GM18868 (cell line): ENCODE results near the gene TNNC2.

Experiments
- ATAC-seq: cut with Tn5 transposase; IDR thresholded peaks from one replicate; pipeline ENCODE4 v1.9.1; 2021; ENCODE audit warnings: mild to moderate bottlenecking, moderate library complexity; ENCODE audit not compliant: unreplicated experiment

Gene TNNC2

DNA sequence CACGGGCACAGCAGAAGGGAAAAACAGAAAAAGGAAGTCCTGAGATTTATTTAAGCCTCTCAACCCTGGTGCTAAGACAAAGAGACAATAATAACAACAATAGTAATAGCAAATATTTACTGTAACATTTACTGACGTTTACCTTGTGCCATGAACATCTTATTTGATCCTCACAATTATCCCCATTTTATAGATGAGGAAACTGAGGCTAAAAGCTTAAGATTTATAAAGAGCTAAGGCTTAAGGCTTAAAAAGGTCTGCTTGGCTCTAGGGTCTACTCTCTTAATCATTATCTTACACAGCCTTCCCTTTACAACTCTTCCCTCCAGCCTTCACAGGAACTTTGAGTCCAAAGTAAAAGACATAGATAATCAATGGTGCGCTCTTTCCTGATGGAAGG, 38.8 kb downstream of the TNNC2 start:
- ATAC-seq, result no peak

DNA sequence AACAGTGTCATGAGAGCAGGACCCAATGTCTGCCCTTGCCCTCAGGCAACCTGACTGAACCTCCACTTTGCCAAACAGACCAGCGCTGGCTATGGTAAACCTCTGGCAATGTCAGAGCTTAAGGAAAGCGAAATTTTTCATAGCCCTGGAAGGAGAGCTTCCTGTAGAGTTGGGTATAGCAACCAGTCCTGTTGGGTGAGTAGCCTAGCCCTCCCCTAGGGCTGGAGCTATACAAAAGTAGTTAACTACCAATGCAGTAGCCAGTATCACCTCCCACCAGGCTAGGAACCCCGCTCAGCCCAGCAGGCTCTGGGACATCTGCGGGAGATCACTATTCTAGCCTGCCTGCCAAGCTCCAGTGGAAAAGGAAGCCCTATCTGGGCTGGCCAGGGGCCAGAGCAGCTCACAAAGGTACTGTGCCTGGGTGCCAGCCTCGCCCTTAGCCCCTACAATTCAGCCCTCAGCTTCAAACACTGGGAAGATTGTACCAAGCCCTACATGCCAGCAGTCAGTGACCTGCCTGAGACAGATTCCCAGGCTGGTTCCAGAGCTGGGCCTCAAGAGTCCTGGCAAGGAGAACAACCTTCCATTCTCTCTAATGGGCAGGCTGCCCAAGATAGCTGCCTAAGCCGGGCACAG, 43.3 kb downstream of the TNNC2 start:
- no peak for ATAC-seq

DNA sequence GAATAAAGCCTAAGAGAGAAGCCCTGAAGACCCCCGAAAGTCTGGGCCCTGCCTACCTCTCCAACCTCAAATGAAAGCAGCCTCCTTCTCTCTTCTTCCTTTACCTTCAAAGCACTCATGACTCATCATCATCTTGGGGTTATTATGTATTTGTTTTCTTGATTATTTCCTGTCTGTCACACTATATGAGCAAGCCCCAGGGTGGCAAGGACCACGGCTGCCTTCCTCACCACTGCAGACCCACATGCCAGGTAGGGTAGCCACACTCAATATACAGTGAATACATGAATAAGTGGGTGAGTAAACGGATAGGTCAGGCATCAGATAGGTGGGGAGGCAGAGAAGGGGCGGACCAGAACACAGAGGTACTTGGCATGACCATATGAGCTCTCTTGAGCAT, 44.2 kb downstream of the TNNC2 start:
- no peak for ATAC-seq

GRCh38 chr20:45781391-45781931, 45.7 kb downstream of the TNNC2 start:
- no peak for ATAC-seq

DNA sequence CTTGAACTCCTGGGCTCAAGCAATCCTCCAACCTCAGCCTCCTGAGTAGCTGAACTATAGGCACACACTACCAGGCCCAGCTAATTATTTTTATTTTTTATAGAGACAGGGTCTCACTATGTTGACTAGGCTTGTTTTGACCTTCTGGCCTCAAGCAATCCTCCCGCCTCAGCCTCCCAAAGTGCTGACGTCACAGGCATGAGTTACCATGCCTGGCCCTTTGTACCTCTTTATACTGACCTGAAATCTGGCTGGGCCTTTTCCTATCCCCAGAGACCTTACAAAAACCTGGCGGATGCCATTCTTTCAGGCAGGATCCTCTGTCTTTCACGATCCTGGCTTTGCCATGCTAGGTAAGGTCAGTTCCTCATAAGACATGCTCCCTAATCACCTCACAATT, 47.0 kb downstream of the TNNC2 start:
- no peak for ATAC-seq

GRCh38 chr20:45779011-45779915, 47.8 kb downstream of the TNNC2 start:
- ATAC-seq, result no peak

GRCh38 chr20:45776931-45777330, 50.2 kb downstream of the TNNC2 start:
- no peak for ATAC-seq

DNA sequence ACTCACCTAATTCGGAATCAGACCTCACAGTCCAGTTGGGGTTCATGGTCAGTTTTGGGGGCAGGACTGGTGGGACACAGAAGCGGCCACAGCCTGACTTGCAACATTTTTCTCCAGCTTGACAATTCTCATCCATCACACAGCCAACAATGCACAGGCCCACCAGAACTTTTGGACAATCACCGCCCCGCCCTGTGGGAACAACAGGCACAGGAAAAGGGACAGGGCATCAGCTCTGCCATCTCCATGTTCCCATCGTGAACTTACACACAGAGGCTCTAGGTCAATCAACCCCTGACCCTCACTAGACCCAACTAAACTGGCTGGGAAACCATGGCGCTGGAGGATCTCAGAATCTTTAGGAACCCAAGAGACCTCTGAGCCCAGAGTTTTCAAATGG, 51.7 kb downstream of the TNNC2 start:
- no peak for ATAC-seq

- no peak for ATAC-seq
These were observed 52.2 kb downstream of the TNNC2 start for GRCh38 chr20:45774945-45775344.
